ENCODE data around the gene BCAR1. TPM values are rescaled to one million over a fixed set of nuclear protein-coding genes. Genes with fewer than 3 reads are reported as not detected.

BCAR1 gene
- total and polyA plus RNA-seq, 2 of the 13 experiments (the other 11 are each of a cell fraction or from before 2014, with no cell fraction given), result 48.1 to 51.7 TPM

DNA sequence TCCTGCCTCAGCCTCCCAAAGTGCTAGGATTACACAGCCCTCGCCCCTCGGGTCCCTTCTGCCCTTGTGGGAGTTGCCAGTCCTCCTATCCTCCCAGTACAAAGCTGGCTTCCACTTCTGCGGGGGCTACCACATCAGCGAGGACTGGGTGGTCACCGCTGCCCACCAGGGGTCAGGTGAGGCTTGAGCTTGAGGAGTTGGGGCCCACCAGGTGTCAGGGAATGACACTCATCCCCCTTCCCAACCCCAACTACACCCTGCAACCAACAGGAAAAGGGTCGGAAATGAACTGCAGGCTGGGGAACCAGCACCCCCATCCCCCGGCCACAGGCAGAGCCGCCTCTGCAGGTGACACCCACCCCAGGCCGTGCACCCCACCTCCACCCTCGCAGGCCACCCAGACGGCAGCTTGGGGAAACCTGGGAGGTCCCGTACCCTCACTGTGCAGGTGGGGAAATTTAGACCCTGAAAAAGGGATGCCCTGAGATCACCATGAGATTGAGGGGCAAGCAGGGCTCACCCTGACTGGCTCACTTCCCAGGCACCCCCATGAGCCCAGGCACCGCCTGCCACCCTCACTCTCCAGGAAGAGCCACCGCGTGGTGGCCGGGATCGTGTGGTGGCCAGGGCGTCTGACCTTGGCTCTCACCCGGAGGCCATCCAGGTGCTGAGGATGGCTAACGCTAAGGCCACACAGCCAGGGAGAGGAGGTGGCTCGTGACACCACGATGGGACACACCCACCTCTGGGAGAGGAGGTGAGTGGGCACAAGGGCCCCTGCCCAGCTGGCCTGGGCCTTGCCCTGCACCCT, 24.7 kb downstream of the BCAR1 start (continued):
- TF ChIP-seq, protein P1, sequence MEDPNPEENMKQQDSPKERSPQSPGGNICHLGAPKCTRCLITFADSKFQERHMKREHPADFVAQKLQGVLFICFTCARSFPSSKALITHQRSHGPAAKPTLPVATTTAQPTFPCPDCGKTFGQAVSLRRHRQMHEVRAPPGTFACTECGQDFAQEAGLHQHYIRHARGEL (CRISPR knock-in tag; IDR thresholded peaks at IDR 0.05), result no peak
- TF ChIP-seq, protein P2, sequence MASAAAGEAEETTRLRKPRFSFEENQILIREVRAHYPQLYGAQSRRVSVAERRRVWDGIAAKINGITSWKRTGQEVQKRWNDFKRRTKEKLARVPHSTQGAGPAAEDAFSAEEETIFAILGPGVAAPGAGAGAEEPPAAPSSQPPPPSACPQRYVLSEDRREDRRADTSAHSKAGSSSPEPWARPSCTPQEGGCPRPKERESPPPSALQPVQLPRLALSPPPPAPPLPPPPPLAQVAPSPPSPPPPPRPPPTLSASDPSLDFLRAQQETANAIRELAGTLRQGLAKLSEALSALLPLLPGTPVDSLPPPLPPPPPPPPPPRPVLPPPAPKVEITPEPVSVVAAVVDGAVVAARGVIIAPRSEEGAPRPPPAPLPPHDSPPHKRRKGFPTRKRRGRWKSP (CRISPR knock-in tag; IDR thresholded peaks at IDR 0.05), result no peak
- TF ChIP-seq ZNF75D (CRISPR knock-in tag; IDR thresholded peaks at IDR 0.05; ENCODE audit: borderline replicate concordance) (no peak), SAFB2 (CRISPR knock-in tag; IDR thresholded peaks at IDR 0.05; ENCODE audit: borderline replicate concordance, low read depth) (no peak), MAFF (IDR thresholded peaks at IDR 0.05; ENCODE audit: low read depth, low read length) (no peak), ERF (CRISPR knock-in tag; IDR thresholded peaks at IDR 0.05) (no peak), NR2C2 (CRISPR knock-in tag; IDR thresholded peaks at IDR 0.05; ENCODE audit: borderline replicate concordance) (no peak), ZNF468 (CRISPR knock-in tag; IDR thresholded peaks at IDR 0.05) (no peak), YY1 (IDR thresholded peaks at IDR 0.05; ENCODE audit: insufficient read depth, insufficient replicate concordance, low read depth, low read length) (no peak), NFKBIZ (CRISPR knock-in tag; IDR thresholded peaks at IDR 0.05) (no peak), ATAD3A (CRISPR knock-in tag; IDR thresholded peaks at IDR 0.05) (no peak), ZNF17 (CRISPR knock-in tag; IDR thresholded peaks at IDR 0.05) (no peak)
- TF ChIP-seq, protein P3, sequence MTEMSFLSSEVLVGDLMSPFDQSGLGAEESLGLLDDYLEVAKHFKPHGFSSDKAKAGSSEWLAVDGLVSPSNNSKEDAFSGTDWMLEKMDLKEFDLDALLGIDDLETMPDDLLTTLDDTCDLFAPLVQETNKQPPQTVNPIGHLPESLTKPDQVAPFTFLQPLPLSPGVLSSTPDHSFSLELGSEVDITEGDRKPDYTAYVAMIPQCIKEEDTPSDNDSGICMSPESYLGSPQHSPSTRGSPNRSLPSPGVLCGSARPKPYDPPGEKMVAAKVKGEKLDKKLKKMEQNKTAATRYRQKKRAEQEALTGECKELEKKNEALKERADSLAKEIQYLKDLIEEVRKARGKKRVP (CRISPR knock-in tag; IDR thresholded peaks at IDR 0.05), result no peak
- TF ChIP-seq, protein P4, sequence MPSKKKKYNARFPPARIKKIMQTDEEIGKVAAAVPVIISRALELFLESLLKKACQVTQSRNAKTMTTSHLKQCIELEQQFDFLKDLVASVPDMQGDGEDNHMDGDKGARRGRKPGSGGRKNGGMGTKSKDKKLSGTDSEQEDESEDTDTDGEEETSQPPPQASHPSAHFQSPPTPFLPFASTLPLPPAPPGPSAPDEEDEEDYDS (CRISPR knock-in tag; IDR thresholded peaks at IDR 0.05), result no peak
- TF ChIP-seq, protein P5, sequence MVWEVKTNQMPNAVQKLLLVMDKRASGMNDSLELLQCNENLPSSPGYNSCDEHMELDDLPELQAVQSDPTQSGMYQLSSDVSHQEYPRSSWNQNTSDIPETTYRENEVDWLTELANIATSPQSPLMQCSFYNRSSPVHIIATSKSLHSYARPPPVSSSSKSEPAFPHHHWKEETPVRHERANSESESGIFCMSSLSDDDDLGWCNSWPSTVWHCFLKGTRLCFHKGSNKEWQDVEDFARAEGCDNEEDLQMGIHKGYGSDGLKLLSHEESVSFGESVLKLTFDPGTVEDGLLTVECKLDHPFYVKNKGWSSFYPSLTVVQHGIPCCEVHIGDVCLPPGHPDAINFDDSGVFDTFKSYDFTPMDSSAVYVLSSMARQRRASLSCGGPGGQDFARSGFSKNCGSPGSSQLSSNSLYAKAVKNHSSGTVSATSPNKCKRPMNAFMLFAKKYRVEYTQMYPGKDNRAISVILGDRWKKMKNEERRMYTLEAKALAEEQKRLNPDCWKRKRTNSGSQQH (CRISPR knock-in tag; IDR thresholded peaks at IDR 0.05; ENCODE audit: low read depth), result no peak
- TF ChIP-seq, protein P6, sequence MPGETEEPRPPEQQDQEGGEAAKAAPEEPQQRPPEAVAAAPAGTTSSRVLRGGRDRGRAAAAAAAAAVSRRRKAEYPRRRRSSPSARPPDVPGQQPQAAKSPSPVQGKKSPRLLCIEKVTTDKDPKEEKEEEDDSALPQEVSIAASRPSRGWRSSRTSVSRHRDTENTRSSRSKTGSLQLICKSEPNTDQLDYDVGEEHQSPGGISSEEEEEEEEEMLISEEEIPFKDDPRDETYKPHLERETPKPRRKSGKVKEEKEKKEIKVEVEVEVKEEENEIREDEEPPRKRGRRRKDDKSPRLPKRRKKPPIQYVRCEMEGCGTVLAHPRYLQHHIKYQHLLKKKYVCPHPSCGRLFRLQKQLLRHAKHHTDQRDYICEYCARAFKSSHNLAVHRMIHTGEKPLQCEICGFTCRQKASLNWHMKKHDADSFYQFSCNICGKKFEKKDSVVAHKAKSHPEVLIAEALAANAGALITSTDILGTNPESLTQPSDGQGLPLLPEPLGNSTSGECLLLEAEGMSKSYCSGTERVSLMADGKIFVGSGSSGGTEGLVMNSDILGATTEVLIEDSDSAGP (CRISPR knock-in tag; IDR thresholded peaks at IDR 0.05; ENCODE audit: borderline replicate concordance), result peak; percentile 62; the same call in 1 of the 2 replicates
- TF ChIP-seq, protein P7, sequence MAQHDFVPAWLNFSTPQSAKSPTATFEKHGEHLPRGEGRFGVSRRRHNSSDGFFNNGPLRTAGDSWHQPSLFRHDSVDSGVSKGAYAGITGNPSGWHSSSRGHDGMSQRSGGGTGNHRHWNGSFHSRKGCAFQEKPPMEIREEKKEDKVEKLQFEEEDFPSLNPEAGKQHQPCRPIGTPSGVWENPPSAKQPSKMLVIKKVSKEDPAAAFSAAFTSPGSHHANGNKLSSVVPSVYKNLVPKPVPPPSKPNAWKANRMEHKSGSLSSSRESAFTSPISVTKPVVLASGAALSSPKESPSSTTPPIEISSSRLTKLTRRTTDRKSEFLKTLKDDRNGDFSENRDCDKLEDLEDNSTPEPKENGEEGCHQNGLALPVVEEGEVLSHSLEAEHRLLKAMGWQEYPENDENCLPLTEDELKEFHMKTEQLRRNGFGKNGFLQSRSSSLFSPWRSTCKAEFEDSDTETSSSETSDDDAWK (CRISPR knock-in tag; IDR thresholded peaks at IDR 0.05), result no peak
- TF ChIP-seq, protein P8, sequence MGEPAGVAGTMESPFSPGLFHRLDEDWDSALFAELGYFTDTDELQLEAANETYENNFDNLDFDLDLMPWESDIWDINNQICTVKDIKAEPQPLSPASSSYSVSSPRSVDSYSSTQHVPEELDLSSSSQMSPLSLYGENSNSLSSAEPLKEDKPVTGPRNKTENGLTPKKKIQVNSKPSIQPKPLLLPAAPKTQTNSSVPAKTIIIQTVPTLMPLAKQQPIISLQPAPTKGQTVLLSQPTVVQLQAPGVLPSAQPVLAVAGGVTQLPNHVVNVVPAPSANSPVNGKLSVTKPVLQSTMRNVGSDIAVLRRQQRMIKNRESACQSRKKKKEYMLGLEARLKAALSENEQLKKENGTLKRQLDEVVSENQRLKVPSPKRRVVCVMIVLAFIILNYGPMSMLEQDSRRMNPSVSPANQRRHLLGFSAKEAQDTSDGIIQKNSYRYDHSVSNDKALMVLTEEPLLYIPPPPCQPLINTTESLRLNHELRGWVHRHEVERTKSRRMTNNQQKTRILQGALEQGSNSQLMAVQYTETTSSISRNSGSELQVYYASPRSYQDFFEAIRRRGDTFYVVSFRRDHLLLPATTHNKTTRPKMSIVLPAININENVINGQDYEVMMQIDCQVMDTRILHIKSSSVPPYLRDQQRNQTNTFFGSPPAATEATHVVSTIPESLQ (CRISPR knock-in tag; conservative IDR thresholded peaks at IDR 0.05), result no peak

All from HepG2 (cell line).